GM21447 (cell line): ENCODE measurements around the gene SPDYE17.
"Not testable (repeated sequence)": the region's sequence is repeated elsewhere in the genome, so short reads cannot be mapped to it uniquely, and the experiment has no call there.

ENCODE experiments used
- ATAC-seq: cut with Tn5 transposase; IDR thresholded peaks from one replicate; pipeline ENCODE4 v1.9.1; 2021; ENCODE audit not compliant: unreplicated experiment

Gene SPDYE17, protein sequence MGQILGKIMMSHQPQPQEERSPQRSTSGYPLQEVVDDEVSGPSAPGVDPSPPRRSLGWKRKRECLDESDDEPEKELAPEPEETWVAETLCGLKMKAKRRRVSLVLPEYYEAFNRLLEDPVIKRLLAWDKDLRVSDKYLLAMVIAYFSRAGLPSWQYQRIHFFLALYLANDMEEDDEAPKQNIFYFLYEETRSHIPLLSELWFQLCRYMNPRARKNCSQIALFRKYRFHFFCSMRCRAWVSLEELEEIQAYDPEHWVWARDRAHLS

DNA sequence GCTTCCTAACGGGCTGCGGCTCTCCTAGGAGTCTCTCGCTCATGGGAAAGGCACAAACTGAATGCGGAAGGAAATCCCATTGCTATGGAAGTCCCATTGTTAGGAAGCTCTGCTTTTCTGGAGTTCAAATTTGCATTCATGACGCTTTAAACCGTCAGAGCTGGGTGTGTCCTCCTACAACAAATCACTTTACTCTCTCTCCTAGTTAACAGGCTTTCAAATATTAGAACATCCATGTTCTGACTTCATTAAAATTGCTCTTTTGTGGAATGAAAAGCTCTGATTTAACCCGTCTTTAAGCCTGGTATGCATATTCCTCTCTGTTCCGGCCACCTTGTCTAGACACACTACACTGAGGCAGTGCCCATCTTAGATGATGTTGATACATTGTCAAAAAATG lies at the start of gene SPDYE17:
SPDYE17 (minus strand) TSS at position 101 of the 400 bp plus-strand sequence. CDS start 1,791 bp downstream, outside the sequence.
- ATAC-seq, result not testable (repeated sequence)

DNA sequence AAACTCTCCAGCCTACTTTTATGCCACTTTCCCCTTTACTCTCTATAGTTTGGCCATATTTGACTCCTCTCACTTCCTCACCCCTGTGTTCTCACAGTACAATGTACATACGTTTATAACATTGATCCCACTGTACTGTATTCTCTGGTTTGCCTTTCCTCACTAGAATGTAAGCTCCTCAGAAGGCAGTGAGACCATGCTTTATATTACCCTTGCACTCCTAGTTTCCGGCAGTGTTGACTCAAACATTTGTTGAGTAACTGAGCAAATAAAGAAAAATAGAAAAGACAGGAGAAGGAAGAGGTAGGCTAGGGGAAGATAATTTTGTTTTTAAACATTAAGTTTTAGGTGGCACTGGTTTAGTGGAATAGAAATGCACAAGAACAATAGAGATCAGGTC lies 48.1 kb upstream of the SPDYE17 start:
- ATAC-seq, result not testable (repeated sequence)

DNA sequence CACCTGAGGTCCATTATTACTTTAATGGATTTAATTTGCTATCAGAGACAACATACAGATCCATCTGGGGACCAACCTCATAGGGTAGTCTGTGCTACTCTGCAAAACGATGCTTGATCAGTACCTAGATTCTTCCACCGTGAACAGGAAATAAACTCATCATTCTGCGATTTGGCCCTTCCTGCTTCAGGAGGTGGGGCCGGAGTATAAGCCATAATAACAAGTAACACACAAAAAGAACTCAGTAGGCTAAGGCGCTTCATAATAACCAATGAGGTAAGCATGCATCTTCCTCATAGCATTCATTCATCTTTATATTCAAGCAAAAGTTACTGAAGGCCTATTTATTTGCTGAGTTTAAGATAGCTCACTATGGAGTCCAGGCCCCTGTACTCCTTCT lies 47.5 kb upstream of the SPDYE17 start:
- ATAC-seq, result not testable (repeated sequence)

DNA sequence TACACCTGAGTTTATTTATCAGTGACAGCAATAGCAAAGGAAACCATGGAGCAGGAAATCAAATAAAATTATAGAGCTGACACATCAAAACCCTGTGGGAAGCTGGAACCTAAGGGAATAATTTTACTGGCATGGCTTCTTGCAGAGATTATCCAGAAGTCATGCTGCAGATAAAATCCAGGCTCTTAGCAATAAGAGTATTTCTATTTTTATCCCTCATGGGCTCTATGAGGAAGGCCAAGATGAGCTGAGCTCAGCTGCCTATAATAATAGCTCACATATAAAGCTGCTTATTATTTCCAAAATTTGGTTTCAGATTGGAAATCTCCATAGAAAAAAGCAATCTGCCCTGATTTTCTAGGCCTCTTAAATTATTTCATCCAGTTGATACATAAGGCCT lies 47.0 kb upstream of the SPDYE17 start:
- not testable (repeated sequence) for ATAC-seq

DNA sequence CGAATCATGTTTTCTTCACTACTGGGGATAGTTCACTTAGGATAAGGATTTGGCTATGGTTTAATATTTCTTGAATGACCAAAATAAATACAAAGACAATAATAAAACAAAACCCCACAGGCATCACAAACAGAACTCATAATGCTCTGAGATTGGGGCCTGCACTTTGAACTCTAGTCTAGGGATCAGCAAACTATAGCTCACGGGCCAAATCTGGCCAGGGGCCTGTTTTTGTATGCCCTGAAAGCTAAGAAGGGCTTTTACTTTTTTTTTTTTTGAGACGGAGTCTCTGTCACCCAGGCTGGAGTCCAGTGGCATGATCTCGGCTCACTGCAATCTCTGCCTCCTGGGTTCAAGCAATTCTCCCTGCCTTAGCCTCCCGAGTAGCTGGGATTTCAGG lies 44.9 kb upstream of the SPDYE17 start:
- not testable (repeated sequence) for ATAC-seq

DNA sequence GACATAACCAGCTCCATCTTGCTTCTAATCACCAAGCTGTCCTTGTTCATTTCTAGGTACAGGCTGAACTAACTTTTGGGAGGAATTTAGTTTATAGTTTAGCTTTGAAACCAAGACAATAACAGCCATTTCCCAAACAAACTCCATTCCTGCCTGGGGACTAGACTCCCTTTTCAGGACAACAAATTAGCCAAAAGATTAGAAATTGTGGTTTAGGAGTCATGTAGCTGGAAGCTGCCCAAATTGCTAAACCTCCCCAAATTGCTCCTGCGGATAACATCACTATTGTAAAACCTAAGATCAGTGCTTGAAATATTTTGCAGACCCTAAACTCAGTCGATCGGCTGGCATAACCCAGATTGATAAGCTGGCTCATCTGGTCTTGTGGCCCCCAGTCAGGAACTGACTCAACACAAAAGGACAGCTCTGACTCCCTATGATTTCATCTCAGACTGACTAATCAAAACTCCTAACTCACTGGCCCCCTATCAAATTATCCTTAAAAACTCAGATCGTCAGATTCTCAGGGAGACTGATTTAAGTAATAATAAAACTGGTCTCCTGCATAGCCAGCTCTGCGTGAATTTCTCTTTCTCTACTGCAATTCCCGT lies 42.7 kb upstream of the SPDYE17 start:
- ATAC-seq, result not testable (repeated sequence)

DNA sequence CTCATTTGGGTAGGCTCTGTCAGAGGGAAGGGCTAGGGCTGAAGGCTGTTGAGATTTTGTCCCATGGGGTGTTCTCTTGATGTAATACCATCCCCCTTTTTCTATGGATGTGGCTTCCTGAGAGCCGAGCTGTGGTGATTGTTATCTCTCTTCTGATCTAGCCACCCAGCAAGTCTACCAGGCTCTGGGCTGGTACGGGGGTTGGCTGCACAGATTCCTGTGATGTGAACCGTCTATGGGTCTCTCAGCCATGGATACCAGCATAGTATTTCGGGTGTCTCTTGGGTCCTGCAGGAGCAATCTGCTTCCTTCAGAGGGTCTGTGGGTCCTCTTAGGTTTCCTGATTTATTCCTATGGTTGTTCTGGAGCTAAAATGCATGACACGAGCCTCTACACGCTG lies 38.9 kb upstream of the SPDYE17 start:
- not testable (repeated sequence) for ATAC-seq

DNA sequence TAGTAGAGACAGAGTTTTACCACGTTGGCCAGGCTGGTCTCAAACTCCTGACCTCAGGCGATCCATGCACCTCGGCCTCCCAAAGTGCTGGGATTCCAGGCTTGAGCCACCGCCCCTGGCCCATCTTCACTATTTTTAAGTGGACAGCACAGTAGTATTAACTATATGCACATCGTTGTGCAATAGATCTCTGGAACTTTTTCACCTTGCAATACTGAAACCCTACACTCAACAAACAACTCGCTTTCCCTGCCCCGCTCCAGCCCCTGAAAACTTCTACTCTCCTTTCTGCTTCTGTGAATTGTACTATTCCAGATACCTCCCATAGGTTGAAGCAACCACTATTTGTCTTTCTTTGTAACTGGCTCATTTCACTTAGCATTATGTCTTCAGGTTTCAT lies 33.7 kb upstream of the SPDYE17 start:
- not testable (repeated sequence) for ATAC-seq

DNA sequence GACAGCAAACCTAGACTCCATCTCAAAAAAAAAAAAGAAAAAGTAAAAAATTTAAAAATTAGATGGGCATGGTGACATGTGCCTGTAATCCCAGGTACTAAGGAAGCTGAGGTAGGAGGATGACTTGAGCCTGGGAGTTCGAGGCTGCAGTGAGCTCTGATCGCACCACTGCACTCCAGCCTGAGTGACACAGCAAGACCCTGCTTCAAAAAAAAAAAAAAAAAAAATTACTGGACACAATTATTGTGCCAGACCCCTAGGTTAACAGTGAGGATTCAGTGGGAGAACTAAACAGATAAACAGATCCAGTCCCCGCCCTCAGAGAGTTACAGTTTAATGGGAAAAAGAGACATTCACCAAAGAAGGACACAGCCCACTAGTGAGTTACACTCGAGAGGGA lies 31.6 kb upstream of the SPDYE17 start:
- not testable (repeated sequence) for ATAC-seq

DNA sequence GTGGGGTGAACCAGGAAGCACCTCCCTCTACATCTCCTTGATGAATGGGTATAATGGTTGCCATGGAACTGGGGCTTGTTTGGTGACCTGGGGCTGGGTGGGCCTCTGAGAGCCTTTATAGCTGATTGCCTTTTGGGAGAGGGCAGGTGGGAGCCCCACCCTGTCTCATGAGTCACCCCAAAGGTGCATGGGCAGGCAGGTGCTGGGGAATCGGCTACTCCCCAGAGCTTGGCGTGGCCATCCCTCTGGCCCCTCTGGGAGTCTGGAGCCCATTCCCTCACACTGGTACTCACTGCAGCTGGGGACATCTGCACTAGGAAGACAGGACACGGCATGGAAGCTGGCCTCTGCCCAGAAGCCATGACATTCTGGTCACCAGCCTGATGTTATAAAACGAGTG lies 30.4 kb upstream of the SPDYE17 start, which contains the start of gene SPDYE18:
SPDYE18 (minus strand) TSS at position 2 of the 400 bp plus-strand sequence. CDS start 2,046 bp downstream, outside the sequence.
- not testable (repeated sequence) for ATAC-seq

DNA sequence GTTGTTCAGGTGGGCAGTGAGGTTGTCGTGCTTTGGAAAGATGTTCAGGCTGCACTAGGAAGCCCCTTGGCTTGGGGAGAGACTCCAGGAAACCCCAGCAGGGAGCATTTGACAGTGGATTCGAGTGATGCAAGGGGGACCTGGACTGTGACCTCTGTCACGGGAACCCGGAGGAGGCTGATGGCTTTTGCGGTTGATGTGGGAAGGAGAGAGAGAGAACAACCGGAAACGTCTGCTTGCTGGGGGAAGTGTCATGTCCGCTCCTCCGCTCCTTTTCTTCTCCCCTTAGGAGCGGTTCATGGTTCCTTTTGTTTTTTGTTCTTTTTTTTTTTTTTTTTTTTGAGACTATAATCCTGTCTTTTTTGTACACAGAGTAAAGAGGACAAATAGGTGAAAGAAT lies 5.8 kb downstream of the SPDYE17 start:
- ATAC-seq, result not testable (repeated sequence)

DNA sequence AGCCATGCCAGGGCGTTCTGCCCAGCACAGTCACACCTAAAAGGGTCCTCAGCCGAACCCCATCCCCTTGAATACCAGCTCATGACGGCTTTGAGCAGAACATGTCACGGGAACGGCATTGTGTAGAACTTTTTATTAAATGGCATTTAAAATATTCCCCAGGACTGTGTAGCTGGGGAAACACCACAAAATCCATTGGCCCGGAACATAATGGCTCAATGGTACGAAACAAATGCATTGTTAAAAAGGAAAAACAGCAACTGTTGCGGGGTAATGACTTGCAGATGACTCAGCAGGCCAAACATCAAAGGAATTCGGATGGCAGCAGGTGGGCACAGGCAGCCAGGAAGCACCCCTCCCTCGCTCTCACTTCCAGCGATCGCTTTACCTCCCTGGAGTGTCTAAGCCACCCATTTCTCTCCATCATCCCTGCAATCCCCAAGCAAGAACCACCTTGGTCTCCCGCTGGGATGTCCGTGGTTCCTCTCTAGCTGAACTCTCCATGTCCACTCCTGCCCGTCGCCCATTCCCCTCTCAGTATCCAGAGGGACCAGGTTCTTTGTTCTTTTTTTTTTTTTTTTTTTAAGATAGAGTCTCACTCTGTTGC lies 22.0 kb downstream of the SPDYE17 start:
- not testable (repeated sequence) for ATAC-seq

DNA sequence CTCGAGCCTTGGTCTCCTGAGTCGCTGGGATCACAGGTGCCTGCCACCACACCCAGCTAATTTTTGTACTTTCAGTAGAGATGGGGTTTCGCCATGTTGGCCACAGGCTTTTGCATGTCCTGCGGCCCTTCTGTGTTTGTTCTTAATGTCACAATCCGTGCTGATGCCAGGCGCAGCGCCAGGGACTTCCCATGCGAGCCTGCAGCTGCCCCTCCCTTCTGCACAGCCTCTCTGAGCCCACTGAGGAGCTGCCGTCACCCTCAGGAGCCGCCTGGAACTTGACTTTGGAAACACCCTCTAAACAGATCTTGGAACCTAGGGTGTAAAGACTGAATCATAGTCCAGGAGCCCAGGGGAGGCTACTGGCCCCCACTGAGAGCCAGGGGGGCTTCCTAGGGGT lies 24.2 kb downstream of the SPDYE17 start:
- not testable (repeated sequence) for ATAC-seq

DNA sequence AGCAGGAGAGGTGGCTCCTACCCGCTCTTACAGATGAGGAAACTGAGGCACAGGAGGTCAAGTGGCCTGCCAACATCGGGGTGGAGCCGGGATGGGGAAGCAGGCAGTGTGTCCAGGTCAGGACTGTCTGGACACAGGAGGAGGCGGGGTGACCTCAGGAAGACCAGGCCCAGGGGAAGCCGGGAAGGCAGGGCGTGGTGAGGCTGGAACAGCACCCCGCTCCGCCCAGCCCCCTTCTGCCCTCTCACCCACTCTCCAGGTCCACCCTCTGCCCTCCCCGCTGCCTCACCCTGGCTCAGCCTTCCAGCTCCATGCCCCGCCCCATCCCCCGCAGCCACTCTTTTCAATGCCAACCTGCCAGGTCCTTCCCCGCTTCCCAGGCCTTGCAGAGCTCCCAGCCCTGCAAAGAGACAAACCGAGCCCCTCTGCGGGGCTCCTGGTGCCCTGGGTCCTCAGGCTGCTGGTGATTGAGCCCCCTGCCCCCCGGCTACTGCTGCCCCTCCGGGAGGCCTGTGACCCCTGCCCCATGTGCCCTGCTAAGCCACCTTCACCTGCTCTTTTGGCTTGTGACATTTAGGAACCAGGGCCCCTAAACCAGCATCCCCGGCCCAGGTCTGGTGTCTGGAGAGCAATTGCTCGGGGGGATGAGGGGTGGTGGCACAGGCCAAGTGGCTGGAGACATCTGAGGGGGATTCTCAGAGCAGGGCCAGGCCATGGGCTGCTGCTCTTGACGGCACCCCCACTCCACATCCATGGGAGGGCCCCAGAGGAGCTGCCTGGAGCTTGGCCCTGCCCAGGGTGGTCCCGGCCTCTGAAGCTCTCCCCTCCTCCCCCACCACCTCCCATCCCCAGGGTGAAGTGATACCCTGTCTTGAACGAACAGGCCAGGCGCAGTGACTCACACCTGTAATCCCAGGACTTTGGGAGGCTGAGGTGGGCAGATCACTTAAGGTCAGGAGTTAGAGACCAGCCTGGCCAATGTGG lies 25.7 kb downstream of the SPDYE17 start:
- not testable (repeated sequence) for ATAC-seq

DNA sequence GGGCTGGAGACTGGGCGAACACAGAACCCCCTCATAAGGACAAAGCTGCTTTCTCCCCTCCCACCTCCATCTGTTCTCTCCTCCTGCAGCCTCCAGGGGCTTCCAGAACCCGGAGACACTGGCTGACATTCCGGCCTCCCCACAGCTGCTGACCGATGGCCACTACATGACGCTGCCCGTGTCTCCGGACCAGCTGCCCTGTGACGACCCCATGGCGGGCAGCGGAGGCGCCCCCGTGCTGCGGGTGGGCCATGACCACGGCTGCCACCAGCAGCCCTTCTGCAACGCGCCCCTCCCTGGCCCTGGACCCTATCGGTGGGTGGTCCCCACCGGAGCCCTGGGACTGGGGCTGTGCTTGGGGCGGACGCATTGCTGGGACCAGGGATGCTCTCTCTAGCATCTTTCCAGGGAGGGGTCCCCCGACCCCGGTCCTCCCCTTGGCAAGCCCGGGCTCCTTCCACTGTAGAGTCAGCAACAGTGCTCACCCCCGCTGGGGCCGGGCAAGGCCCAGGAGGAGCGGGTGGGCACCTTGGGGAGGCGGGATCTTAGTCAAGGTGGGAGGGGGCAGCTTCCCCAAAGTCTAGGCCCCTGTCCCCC lies 26.6 kb downstream of the SPDYE17 start:
- ATAC-seq, result not testable (repeated sequence)

DNA sequence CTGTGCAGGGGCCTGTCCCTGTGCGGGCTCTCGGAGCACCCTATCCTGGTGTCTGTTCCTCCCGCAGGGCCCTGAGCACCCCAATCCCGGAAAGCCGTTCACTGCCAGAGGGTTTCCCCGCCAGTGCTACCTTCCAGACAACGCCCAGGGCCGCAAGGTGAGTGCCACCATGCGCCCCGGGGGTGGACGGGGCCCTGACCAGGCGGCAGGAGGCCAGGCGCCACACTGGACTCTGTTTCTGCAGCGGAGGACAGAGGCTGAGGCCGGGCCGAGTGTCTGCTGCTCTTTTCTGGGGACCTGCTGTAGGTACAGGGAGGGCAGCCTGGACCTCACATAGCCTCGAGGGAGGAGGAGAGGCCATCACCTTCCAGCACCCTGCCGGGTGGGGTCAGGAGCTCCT lies 28.0 kb downstream of the SPDYE17 start:
- ATAC-seq, result not testable (repeated sequence)

DNA sequence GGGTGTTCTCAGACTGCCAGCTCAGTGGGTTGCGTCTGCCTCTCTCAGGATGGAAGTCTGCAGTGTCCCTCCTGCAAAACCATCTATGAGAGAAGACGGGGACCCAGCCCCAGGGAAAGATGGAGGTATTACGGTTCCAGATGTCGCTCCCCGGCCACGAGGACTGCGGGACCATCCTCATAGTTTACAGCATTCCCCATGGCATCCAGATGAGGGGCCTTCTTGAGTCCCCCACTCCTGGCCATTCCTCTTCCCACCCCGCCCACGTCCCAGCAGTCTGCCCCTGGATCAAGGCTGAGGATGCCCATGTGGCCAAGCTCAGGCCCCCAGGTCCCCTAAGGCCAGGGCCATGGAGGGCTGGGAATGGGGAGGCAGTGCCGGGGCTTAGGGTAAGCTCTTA lies 28.9 kb downstream of the SPDYE17 start:
- ATAC-seq, result not testable (repeated sequence)

DNA sequence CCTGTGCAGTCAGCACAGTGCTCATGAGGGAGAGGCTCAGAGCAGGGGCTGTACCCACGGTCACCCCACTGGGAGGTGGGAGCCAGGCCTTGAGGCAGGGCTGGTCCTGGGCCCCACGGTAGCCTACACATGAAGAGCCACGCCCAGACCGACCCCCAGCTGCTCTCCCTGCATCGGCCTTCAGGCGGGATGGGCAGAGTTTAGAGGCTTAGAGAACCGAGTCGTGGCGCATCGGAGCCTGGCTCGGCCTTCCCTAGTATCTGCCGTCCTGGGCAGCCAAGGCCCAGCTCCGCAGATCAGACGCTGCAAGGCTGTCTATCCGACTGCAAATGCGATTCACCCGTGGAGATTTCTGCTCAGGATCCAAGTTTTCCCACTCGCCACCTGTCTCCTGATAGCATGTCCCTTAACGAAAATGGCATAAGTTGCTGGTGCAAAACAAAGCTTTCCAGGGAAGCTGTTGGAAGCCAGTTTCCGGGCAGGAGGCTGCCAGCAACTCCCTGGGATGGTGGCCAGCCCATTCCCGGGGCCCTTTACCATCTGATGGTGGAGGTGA lies 29.4 kb downstream of the SPDYE17 start:
- not testable (repeated sequence) for ATAC-seq

DNA sequence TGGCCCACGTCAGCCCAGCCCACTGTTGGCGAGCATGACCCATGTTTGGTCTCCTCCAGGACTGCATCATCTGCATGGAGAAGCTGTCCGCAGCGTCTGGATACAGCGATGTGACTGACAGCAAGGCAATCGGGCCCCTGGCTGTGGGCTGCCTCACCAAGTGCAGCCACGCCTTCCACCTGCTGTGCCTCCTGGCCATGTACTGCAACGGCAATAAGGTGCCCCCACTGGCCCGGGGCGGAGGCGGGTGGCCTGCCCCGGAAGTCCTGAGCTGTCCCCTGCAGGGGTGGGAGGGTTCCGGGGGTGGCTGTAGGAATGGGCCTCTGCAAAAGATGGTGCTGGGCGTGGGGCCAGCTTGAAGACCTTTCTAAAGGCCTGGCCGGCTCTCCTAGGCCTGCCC lies 30.1 kb downstream of the SPDYE17 start:
- ATAC-seq, result not testable (repeated sequence)

DNA sequence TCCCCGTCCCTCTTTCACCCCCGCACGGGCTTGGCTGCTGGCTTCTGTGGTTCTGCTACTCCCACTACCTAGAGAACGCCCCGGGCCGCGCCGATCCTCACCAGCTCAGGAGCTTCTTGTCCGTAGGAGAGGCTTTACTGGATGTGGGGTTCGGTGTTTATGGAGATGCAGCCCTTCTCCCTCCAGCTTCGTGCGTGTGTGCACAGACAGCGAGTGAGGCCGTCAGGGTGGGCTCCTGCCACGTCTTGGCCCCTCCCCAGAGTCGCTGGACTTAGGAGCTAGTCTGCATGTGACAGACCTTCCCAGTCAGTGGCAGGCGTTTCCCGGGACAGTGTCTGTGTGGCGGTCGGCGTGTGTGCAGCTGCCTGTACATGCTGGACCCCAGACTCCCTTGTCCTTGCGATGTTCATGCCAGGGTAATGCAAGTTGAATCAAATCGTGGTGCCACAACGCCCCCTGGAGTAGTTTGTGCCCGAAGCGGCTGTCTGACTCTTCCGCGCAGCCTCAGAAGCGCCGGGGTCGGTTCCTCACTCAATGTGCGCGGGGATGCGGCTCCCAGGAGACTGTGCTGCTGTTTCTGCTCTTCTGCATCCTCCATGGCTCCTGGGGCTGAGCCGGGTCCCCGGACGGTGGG lies 32.6 kb downstream of the SPDYE17 start:
- ATAC-seq, result not testable (repeated sequence)
